Measurements from ENCODE around the gene PPP1CB. TPM values are rescaled to one million over a fixed set of nuclear protein-coding genes. Genes with fewer than 3 reads are reported as not detected.

PPP1CB gene
- total and polyA plus RNA-seq, 10 of the 15 experiments (the other 5 are each of a cell fraction or from before 2014, with no cell fraction given) = 37.5 to 176 (median 84.9) TPM

GRCh38 chr2:28828382-28828781 lies 76.8 kb downstream of the PPP1CB start:
- no peak for TF ChIP-seq ZNF384 (IDR thresholded peaks at IDR 0.05; ENCODE audit: borderline replicate concordance, low read depth, low read length)
- TF ChIP-seq NRF1 (conservative IDR thresholded peaks at IDR 0.05; ENCODE audit: low read depth, low read length) = no peak
- no peak for TF ChIP-seq JUNB (IDR thresholded peaks at IDR 0.05)
- no peak for TF ChIP-seq YBX1 (IDR thresholded peaks at IDR 0.05)
- no peak for TF ChIP-seq TBL1XR1 (IDR thresholded peaks at IDR 0.05; ENCODE audit: low read depth, low read length)
- TF ChIP-seq, protein P1, sequence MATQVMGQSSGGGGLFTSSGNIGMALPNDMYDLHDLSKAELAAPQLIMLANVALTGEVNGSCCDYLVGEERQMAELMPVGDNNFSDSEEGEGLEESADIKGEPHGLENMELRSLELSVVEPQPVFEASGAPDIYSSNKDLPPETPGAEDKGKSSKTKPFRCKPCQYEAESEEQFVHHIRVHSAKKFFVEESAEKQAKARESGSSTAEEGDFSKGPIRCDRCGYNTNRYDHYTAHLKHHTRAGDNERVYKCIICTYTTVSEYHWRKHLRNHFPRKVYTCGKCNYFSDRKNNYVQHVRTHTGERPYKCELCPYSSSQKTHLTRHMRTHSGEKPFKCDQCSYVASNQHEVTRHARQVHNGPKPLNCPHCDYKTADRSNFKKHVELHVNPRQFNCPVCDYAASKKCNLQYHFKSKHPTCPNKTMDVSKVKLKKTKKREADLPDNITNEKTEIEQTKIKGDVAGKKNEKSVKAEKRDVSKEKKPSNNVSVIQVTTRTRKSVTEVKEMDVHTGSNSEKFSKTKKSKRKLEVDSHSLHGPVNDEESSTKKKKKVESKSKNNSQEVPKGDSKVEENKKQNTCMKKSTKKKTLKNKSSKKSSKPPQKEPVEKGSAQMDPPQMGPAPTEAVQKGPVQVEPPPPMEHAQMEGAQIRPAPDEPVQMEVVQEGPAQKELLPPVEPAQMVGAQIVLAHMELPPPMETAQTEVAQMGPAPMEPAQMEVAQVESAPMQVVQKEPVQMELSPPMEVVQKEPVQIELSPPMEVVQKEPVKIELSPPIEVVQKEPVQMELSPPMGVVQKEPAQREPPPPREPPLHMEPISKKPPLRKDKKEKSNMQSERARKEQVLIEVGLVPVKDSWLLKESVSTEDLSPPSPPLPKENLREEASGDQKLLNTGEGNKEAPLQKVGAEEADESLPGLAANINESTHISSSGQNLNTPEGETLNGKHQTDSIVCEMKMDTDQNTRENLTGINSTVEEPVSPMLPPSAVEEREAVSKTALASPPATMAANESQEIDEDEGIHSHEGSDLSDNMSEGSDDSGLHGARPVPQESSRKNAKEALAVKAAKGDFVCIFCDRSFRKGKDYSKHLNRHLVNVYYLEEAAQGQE (IDR thresholded peaks at IDR 0.05; ENCODE audit: low read depth, low read length) = no peak
- TF ChIP-seq, protein P2, sequence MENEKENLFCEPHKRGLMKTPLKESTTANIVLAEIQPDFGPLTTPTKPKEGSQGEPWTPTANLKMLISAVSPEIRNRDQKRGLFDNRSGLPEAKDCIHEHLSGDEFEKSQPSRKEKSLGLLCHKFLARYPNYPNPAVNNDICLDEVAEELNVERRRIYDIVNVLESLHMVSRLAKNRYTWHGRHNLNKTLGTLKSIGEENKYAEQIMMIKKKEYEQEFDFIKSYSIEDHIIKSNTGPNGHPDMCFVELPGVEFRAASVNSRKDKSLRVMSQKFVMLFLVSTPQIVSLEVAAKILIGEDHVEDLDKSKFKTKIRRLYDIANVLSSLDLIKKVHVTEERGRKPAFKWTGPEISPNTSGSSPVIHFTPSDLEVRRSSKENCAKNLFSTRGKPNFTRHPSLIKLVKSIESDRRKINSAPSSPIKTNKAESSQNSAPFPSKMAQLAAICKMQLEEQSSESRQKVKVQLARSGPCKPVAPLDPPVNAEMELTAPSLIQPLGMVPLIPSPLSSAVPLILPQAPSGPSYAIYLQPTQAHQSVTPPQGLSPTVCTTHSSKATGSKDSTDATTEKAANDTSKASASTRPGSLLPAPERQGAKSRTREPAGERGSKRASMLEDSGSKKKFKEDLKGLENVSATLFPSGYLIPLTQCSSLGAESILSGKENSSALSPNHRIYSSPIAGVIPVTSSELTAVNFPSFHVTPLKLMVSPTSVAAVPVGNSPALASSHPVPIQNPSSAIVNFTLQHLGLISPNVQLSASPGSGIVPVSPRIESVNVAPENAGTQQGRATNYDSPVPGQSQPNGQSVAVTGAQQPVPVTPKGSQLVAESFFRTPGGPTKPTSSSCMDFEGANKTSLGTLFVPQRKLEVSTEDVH (IDR thresholded peaks at IDR 0.05; ENCODE audit: low read depth, partially characterized antibody) = no peak
- TF ChIP-seq ZNF622 (IDR thresholded peaks at IDR 0.05) = no peak
- Histone ChIP-seq H3K9ac (ENCODE audit: control insufficient read depth, insufficient read depth, low read length) (no peak overlapping the region), H4K20me1 (ENCODE audit: control insufficient read depth, insufficient read depth) (no peaks in the 10 kb centered on the region), H3K4me3 (no peak overlapping the region), H3K79me2 (ENCODE audit: control insufficient read depth, insufficient read depth, low read length) (no peaks in the 10 kb centered on the region), H2AFZ (ENCODE audit: control insufficient read depth, low read depth, low read length) (no peak overlapping the region), H3K4me1 (ENCODE audit: control insufficient read depth, insufficient read depth, low read length) (no peaks in the 10 kb centered on the region), H3K27ac (ENCODE audit: control insufficient read depth, insufficient read depth) (no peak overlapping the region), H3K36me3 (ENCODE audit: control insufficient read depth in 2 of 2, insufficient read depth in 2 of 2, low read length in 1 of 2) (no peaks in the 10 kb centered on the region), H3K4me2 (ENCODE audit: control insufficient read depth, insufficient read depth) (no peak overlapping the region), H3K9me3 (replicated peaks; ENCODE audit: control insufficient read depth, insufficient read depth, low read length) (no peaks in the 10 kb centered on the region), H3K27me3 (replicated peaks in 1 of 2; ENCODE audit: control insufficient read depth in 2 of 2, insufficient read depth in 2 of 2, low read length in 1 of 2) (no peaks in the 10 kb centered on the region)
- ChIA-PET POLR2A (no interaction called here), SMC1A (ENCODE audit: uncharacterized antibody, unreplicated experiment) (no interaction called here), RAD21 (ENCODE audit: unreplicated experiment) (no interaction called here), CTCF (no interaction called here)
- FAIRE-seq = no peak
- DNase-seq (ENCODE audit: low read depth, low spot score) = no peak
- in situ Hi-C loops (cut with MboI) = no loop called here
- ATAC-seq = no peak
- 97% methylated on average over 2 of the region's 2 CpGs for WGBS (ENCODE audit: insufficient coverage, insufficient replicate concordance, low lambda C conversion rate, missing lambda C conversion rate)
- intact Hi-C loops (cut with micrococcal nuclease; ENCODE audit: unreplicated experiment) = no loop called here
- BruUV-seq (replicated peaks) = no TSS peak

Data from GM12878 (cell line).